KBM-7 (cell line): Measurements from ENCODE around the gene PHB1.
"Not testable (repeated sequence)": the region's sequence is repeated elsewhere in the genome, so short reads cannot be mapped to it uniquely, and the experiment has no call there.

ENCODE experiments used
- DNase-seq: peaks from one replicate; pipeline ENCODE4 v3.0.0-alpha.2; 2015
- in situ Hi-C: fragments of 300-500 bp; cut with MboI; formaldehyde crosslinking; loops from 2 replicates; pipeline ENCODE4 v1.14.3; 2020; ENCODE audit warnings: low sequenced_read_pairs, low pct_unique_long_range_greater_than_20kb, mixed read lengths

PHB1 gene

DNA sequence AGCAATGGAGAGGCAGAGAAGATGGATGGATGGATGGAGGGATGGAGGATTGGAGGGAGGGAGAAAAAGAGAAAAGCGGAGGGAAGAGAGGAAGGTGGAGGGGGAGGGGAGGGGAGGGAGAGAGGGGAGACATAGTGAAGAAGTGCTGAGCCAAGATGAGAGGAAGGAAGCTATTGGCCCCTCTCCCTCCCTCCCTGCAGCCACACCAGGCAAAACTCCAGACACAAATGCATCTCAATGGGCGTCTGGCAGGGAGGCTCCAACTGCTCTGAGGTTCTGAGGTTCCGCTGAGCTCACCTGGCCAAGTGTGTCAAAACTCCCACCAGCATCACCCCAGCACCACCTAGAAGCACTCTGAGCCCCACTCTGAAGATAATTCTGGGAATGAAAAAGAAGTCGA is 26.9 kb upstream of the PHB1 start:
- in situ Hi-C loops, result no loop called here
- DNase-seq, result no peak

- DNase-seq, result no peak
- in situ Hi-C loops, result no loop called here
These were observed 25.9 kb upstream of the PHB1 start for GRCh38 chr17:49440581-49440980.

- no peak for DNase-seq
- in situ Hi-C loops, result loop anchor here (10.0 kb wide), 1 partner anchor 115 kb away; no protein-coding TSS in a partner anchor
These were observed 25.2 kb upstream of the PHB1 start for GRCh38 chr17:49439673-49440571.

DNA sequence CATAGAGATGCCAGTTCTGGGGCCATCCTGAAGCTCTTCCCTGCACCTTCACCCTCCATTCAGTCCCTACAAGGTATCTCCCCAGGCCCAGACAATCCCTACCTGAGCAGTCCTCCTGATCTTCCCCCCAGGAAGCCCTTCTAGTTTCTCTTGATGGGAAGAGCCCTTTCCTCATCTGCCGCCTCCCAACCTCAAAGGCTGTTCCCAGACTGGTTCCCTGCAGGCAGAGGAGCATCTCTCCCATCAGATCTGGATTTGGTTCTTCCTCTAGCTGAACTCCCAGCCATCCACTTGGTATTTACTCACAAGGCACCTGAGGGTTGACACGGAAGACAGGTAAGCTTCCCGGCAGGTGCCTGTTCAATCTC is 24.6 kb upstream of the PHB1 start:
- no peak for DNase-seq
- in situ Hi-C loops, result loop anchor here (10.0 kb wide), 1 partner anchor 116 kb away; no protein-coding TSS in a partner anchor

DNA sequence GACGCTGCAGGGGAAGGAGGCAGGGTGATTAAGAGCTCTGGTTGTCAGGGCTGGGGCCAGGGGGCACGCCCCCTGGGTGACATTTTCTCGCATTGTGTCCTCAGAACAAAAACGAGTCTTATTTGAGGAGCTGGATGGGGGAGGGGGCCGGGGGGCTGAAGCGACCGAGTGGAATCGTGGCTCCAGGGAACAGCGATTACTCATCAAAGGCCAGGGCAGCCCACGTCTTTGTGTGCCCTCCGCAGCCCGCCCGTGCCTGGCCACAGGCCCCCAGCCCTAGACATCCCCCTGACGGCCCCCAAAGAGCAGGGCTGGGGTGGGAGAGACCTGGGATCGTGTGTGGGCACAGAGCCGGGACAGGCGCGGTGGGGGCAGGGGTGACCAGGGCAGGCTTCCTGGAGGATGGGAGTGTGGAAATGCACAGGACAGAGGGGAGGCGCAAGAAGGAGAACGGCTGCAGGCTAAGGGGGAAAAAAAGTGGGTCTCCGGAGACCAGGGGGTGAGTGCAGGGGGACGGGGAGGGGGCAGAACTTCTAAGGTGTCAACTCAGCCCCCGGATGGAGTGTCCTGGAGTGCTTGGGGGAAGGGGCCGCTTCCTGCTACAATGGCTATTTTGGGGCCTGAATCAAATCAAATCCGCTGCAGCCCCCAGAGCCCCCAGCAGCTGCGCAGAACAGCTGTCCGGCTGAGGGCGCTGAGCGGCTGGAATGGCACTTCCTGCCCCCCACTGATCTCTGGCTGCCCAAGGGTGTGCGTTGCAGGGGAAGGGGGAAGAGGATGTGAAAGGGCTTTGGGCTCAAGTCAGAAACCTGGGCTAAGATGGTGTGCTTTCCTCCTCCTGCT is 24.0 kb upstream of the PHB1 start:
- in situ Hi-C loops, result loop anchor here (10.0 kb wide), 1 partner anchor 116 kb away; no protein-coding TSS in a partner anchor
- no peak for DNase-seq

GRCh38 chr17:49437696-49438435 is 23.2 kb upstream of the PHB1 start:
- in situ Hi-C loops, result loop anchor here (10.0 kb wide), 1 partner anchor 117 kb away; no protein-coding TSS in a partner anchor

DNA sequence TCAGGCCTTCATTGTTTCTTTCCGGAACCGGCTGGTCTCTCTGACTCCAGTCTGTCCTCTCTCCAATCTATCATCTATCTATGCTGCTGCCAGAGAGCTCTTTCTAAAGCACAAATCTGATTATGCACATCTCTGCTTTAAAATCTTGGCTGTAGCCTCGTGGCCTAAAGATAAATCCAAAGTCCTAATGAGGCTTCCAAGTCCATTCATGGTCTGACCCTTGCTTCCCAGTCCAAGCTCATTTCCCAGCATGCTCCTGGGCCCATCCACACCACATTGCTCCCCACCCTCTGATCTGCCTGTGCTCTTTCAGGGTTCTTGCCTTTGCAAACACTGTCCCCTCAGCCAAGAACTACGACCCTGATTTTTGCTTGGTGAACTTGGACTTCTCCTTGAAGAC is 21.5 kb upstream of the PHB1 start:
- in situ Hi-C loops, result loop anchor here (10.0 kb wide), 1 partner anchor 119 kb away; no protein-coding TSS in a partner anchor
- DNase-seq, result no peak

More at GRCh38 chr17:49437696-49438435, 23.2 kb upstream of the PHB1 start:
- no peak for DNase-seq

DNA sequence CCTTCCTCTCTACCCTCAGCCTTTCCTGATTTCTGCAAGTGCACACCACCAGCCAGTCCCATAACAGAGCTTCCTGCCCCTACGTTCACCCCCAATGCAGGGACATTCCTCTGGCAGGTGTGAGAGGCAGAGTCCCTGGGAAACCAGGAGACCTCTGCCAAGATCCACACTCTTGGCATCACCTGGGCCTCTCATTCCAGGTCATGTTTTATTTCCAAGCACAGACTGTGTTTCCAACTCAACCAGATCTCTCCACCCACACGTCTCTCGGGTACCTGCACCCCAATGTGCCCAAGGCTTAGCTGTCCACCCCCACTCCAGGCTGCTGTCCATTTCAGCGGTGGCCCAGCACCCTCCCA is 21.0 kb upstream of the PHB1 start:
- no peak for DNase-seq
- in situ Hi-C loops, result loop anchor here (10.0 kb wide), 1 partner anchor 119 kb away; no protein-coding TSS in a partner anchor

- in situ Hi-C loops, result loop anchor here (10.0 kb wide), 1 partner anchor 120 kb away; no protein-coding TSS in a partner anchor
- DNase-seq, result peak; percentile 60
These were observed 20.4 kb upstream of the PHB1 start for GRCh38 chr17:49434821-49435670.

DNA sequence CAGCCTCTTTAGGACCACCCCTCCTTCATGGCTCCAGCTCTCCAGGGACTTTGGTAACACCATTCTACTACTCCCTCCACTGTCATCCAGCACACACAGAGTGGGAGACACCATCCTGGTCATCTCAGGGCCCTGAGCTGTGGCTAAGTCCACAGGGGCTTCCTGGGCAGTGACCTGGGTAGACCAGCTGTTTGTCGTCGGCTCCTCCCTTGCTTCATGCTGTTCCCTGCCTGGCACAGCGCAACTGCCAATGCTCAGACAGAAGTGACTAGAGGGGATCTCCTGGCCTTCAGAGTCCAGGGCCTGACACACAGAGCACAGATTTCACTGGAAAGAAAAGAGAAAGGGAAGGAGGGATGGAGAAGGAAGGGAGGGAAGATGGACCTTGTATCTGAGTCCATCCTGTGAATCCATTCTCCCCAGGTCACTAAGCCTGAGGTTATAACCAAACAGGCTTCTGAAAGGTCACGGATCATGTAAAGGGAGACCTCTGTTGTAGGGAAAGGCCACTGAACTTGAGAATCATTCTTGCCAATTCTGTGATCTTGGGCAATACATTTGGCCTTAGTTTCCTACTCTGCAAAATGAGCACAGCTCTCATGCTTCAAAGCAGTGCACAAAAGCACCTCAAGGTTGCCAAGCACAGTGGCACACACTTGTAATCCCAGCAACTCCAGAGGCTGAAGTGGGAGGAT is 18.5 kb upstream of the PHB1 start:
- no peak for DNase-seq
- in situ Hi-C loops, result loop anchor here (10.0 kb wide), 1 partner anchor 122 kb away; no protein-coding TSS in a partner anchor

- in situ Hi-C loops, result loop anchor here (10.0 kb wide), 1 partner anchor 123 kb away; no protein-coding TSS in a partner anchor
- no peak for DNase-seq
These were observed 17.1 kb upstream of the PHB1 start for GRCh38 chr17:49431743-49432142.

GRCh38 chr17:49425004-49425286 is 10.3 kb upstream of the PHB1 start:
- in situ Hi-C loops, result no loop called here
- DNase-seq, result no peak

- DNase-seq, in situ Hi-C loops: not testable (repeated sequence)
These were observed 9.8 kb upstream of the PHB1 start for GRCh38 chr17:49424276-49425003.

DNA sequence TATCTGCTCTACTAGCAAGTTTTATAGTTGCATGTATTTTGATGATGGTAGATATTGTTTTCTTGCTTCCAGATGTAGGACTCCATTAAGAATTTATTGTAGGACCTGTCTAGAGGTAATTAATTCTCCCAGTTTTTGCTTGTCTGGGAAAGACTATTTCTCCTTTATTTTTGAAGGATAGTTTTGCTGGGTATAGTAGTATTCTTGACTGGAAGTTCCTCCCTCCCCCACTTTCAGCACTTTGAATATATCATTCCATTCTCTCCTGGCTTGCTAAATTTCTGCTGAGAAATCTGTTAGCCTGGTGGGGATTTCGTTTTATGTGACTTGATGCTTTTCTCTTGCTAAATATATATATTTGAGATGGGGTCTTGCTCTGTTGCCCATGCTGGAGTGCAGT is 8.0 kb upstream of the PHB1 start:
- in situ Hi-C loops, result no loop called here
- DNase-seq, result no peak

GRCh38 chr17:49419761-49420160 is 5.1 kb upstream of the PHB1 start:
- in situ Hi-C loops, DNase-seq: not testable (repeated sequence)

GRCh38 chr17:49418754-49419740 is 4.4 kb upstream of the PHB1 start:
- in situ Hi-C loops, DNase-seq: not testable (repeated sequence)
